ENCODE measurements around the gene FRS3. TPM values are rescaled to one million over a fixed set of nuclear protein-coding genes. Genes with fewer than 3 reads are reported as not detected.

Gene FRS3
- total and polyA plus RNA-seq, 2 experiments from 2014 or later, result 1.3 to 3.3 TPM

DNA sequence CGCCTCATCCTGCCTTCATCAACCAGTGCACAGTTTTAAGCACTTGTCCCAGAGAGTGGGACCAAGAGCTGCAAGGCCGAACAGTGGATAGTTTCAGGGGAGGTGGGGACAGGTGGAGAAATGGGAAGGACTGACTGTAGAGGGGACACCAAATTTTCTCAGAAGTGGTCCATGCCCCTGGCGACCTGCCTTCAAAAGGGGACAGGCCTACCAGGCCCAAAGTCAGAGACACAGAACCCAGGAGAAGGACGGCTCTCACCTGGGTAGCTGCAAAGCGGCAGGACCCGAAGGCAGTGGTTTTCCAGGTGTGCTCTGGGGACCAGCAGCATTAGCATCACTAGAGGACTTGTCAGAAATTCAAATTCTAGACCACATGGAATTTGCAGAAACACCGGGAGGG, 50.1 kb downstream of the FRS3 start (continued):
- TF ChIP-seq, protein P1, sequence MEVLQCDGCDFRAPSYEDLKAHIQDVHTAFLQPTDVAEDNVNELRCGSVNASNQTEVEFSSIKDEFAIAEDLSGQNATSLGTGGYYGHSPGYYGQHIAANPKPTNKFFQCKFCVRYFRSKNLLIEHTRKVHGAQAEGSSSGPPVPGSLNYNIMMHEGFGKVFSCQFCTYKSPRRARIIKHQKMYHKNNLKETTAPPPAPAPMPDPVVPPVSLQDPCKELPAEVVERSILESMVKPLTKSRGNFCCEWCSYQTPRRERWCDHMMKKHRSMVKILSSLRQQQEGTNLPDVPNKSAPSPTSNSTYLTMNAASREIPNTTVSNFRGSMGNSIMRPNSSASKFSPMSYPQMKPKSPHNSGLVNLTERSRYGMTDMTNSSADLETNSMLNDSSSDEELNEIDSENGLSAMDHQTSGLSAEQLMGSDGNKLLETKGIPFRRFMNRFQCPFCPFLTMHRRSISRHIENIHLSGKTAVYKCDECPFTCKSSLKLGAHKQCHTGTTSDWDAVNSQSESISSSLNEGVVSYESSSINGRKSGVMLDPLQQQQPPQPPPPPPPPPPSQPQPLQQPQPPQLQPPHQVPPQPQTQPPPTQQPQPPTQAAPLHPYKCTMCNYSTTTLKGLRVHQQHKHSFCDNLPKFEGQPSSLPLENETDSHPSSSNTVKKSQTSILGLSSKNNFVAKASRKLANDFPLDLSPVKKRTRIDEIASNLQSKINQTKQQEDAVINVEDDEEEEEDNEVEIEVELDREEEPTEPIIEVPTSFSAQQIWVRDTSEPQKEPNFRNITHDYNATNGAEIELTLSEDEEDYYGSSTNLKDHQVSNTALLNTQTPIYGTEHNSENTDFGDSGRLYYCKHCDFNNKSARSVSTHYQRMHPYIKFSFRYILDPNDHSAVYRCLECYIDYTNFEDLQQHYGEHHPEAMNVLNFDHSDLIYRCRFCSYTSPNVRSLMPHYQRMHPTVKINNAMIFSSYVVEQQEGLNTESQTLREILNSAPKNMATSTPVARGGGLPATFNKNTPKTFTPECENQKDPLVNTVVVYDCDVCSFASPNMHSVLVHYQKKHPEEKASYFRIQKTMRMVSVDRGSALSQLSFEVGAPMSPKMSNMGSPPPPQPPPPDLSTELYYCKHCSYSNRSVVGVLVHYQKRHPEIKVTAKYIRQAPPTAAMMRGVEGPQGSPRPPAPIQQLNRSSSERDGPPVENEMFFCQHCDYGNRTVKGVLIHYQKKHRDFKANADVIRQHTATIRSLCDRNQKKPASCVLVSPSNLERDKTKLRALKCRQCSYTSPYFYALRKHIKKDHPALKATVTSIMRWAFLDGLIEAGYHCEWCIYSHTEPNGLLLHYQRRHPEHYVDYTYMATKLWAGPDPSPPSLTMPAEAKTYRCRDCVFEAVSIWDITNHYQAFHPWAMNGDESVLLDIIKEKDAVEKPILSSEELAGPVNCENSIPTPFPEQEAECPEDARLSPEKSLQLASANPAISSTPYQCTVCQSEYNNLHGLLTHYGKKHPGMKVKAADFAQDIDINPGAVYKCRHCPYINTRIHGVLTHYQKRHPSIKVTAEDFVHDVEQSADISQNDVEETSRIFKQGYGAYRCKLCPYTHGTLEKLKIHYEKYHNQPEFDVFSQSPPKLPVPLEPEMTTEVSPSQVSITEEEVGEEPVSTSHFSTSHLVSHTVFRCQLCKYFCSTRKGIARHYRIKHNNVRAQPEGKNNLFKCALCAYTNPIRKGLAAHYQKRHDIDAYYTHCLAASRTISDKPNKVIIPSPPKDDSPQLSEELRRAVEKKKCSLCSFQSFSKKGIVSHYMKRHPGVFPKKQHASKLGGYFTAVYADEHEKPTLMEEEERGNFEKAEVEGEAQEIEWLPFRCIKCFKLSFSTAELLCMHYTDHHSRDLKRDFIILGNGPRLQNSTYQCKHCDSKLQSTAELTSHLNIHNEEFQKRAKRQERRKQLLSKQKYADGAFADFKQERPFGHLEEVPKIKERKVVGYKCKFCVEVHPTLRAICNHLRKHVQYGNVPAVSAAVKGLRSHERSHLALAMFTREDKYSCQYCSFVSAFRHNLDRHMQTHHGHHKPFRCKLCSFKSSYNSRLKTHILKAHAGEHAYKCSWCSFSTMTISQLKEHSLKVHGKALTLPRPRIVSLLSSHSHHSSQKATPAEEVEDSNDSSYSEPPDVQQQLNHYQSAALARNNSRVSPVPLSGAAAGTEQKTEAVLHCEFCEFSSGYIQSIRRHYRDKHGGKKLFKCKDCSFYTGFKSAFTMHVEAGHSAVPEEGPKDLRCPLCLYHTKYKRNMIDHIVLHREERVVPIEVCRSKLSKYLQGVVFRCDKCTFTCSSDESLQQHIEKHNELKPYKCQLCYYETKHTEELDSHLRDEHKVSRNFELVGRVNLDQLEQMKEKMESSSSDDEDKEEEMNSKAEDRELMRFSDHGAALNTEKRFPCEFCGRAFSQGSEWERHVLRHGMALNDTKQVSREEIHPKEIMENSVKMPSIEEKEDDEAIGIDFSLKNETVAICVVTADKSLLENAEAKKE (CRISPR knock-in tag; IDR thresholded peaks at IDR 0.05), result no peak
- TF ChIP-seq ZNF331 (CRISPR knock-in tag; IDR thresholded peaks at IDR 0.05; ENCODE audit: low read depth), result no peak
- no peak for TF ChIP-seq STAT1 (IDR thresholded peaks at IDR 0.05; ENCODE audit: unreplicated experiment)
- TF ChIP-seq ZNF114 (CRISPR knock-in tag; IDR thresholded peaks at IDR 0.05), result no peak
- TF ChIP-seq, protein P2, sequence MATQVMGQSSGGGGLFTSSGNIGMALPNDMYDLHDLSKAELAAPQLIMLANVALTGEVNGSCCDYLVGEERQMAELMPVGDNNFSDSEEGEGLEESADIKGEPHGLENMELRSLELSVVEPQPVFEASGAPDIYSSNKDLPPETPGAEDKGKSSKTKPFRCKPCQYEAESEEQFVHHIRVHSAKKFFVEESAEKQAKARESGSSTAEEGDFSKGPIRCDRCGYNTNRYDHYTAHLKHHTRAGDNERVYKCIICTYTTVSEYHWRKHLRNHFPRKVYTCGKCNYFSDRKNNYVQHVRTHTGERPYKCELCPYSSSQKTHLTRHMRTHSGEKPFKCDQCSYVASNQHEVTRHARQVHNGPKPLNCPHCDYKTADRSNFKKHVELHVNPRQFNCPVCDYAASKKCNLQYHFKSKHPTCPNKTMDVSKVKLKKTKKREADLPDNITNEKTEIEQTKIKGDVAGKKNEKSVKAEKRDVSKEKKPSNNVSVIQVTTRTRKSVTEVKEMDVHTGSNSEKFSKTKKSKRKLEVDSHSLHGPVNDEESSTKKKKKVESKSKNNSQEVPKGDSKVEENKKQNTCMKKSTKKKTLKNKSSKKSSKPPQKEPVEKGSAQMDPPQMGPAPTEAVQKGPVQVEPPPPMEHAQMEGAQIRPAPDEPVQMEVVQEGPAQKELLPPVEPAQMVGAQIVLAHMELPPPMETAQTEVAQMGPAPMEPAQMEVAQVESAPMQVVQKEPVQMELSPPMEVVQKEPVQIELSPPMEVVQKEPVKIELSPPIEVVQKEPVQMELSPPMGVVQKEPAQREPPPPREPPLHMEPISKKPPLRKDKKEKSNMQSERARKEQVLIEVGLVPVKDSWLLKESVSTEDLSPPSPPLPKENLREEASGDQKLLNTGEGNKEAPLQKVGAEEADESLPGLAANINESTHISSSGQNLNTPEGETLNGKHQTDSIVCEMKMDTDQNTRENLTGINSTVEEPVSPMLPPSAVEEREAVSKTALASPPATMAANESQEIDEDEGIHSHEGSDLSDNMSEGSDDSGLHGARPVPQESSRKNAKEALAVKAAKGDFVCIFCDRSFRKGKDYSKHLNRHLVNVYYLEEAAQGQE (IDR thresholded peaks at IDR 0.05; ENCODE audit: unreplicated experiment), result no peak

DNA sequence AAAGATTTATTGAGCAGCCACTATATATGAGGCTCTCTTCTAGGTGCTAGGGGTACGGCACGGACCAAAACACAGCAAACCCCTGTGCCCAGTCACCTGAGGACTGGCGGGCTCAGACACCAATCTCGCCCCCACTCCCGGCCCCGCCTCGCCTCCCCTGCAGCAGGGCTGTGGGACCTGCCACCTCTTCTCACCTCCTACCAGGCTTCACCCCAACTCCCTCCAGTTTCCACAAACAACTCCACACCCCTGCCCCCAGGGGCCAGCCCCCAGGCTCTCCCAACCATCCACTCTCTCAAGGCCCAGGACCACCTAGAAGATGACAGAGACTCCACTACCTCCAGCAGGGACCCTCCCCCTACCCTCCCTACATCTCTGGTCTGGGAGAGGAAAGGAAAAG, 50.7 kb downstream of the FRS3 start:
- Histone ChIP-seq H3K4me1 (ENCODE audit: insufficient read depth) (peaks cover 25% of the 10 kb centered on the region), H3K79me2 (replicated peaks; ENCODE audit: insufficient read depth) (no peaks in the 10 kb centered on the region), H3K36me3 (ENCODE audit: insufficient read depth) (no peaks in the 10 kb centered on the region), H3F3A (replicated peaks; ENCODE audit: low read depth) (peaks cover 14% of the 10 kb centered on the region), H3K4me2 (peak overlapping the region; percentile 70; the same call in 1 of the 2 replicates), H3K27ac (ENCODE audit: low read depth) (no peak overlapping the region), H3K4me3 (no peak overlapping the region), H3K9me2 (ENCODE audit: insufficient read depth) (no peaks in the 10 kb centered on the region), H3K27me3 (ENCODE audit: insufficient read depth) (peaks cover 18% of the 10 kb centered on the region), H2AFZ (no peak overlapping the region), H4K20me1 (replicated peaks; ENCODE audit: insufficient read depth) (no peaks in the 10 kb centered on the region)
- ATAC-seq (no peak), DNase-seq (ENCODE audit: low spot score) (no peak)
- H3K27ac Mint-ChIP-seq, result no peak overlapping the region
- H3K9me3 Mint-ChIP-seq, result no peaks in the 10 kb centered on the region
- TF ChIP-seq, protein P3, sequence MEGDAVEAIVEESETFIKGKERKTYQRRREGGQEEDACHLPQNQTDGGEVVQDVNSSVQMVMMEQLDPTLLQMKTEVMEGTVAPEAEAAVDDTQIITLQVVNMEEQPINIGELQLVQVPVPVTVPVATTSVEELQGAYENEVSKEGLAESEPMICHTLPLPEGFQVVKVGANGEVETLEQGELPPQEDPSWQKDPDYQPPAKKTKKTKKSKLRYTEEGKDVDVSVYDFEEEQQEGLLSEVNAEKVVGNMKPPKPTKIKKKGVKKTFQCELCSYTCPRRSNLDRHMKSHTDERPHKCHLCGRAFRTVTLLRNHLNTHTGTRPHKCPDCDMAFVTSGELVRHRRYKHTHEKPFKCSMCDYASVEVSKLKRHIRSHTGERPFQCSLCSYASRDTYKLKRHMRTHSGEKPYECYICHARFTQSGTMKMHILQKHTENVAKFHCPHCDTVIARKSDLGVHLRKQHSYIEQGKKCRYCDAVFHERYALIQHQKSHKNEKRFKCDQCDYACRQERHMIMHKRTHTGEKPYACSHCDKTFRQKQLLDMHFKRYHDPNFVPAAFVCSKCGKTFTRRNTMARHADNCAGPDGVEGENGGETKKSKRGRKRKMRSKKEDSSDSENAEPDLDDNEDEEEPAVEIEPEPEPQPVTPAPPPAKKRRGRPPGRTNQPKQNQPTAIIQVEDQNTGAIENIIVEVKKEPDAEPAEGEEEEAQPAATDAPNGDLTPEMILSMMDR (conservative IDR thresholded peaks at IDR 0.05; ENCODE audit: low read depth in 2 of 2), result no peak
- TF ChIP-seq NANOG (IDR thresholded peaks at IDR 0.05; ENCODE audit: borderline replicate concordance) (no peak), ZNF331 (CRISPR knock-in tag; IDR thresholded peaks at IDR 0.05; ENCODE audit: low read depth) (no peak), ZNF114 (CRISPR knock-in tag; IDR thresholded peaks at IDR 0.05) (no peak), JUNB (IDR thresholded peaks at IDR 0.05; ENCODE audit: unreplicated experiment) (no peak)
- peaks cover 49% of the 10 kb centered on the region for H3K4me1 Mint-ChIP-seq
- peak overlapping the region; percentile 16; the same call in 1 of the 3 replicates for H3K4me3 Mint-ChIP-seq
- H3K27me3 Mint-ChIP-seq (ENCODE audit: insufficient read depth, low read depth, poor library complexity), result peaks cover 17% of the 10 kb centered on the region
- H3K36me3 Mint-ChIP-seq (ENCODE audit: low read depth), result no peaks in the 10 kb centered on the region

Data from GM23338 (cell line).